GM19463 (cell line): Measurements from ENCODE around the gene XRCC2.
"Not testable (repeated sequence)": the region's sequence is repeated elsewhere in the genome, so short reads cannot be mapped to it uniquely, and the experiment has no call there.

Experiments used
- ATAC-seq: cut with Tn5 transposase; IDR thresholded peaks from one replicate; pipeline ENCODE4 v1.9.1; 2021; ENCODE audit warnings: mild to moderate bottlenecking, moderate library complexity; ENCODE audit not compliant: unreplicated experiment

XRCC2 gene

DNA sequence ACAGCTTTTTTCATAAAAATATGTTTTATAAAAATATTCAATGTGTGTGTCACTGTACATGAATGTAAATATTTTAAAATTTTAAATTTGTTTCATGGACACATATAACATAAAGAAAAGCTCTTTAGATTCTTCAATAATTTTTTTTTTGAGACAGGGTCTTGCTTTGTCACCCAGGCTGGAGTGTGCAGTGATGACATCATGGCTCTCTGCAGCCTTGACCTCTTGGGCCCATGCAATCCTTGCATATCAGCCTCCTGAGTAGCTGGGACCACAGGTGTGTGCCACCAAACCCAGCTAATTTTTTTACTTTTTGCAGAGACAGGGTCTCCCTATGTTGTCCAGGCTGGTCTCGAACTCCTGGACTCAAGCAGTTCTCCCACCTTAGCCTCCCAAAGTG is 9.9 kb downstream of the XRCC2 start:
- no peak for ATAC-seq

GRCh38 chr7:152664636-152665035 is 11.3 kb downstream of the XRCC2 start:
- no peak for ATAC-seq

- no peak for ATAC-seq
These were observed 12.0 kb downstream of the XRCC2 start for GRCh38 chr7:152663931-152664330.

DNA sequence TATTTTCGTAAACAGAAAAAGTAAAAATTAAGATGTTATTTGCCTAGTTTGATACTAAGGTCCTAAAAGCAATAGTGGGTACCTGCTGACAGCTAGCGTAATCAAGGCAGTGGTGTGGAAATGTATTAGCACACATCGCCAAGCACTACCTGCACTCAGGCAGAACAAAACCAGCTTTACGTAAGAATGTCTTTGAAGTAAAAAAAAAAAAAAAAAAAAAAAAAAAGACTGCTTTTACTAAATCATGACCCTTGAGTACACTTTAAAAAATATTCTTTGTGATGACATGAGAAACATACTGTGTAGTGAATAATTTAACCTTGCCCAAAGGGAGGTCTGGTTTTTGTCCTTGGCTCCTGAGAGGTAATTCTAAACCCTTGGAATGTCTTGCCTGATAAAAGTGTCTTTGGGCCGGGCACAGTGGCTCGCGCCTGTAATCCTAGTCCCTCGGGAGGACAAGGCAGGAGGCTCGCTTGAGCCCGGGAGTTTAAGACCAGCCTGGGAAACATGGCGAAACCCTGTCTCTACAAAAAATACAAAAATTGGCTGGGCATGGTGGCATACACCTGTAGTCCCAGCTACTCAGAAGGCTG is 12.7 kb downstream of the XRCC2 start:
- no peak for ATAC-seq

GRCh38 chr7:152661479-152661878 is 14.5 kb downstream of the XRCC2 start:
- no peak for ATAC-seq

GRCh38 chr7:152660021-152660420 is 15.9 kb downstream of the XRCC2 start:
- ATAC-seq: no peak

- ATAC-seq: no peak
These were observed 21.0 kb downstream of the XRCC2 start for GRCh38 chr7:152654971-152655370.

- no peak for ATAC-seq
These were observed 26.7 kb downstream of the XRCC2 start for GRCh38 chr7:152649220-152649619.

- no peak for ATAC-seq
These were observed 28.9 kb downstream of the XRCC2 start for GRCh38 chr7:152647009-152647408.

DNA sequence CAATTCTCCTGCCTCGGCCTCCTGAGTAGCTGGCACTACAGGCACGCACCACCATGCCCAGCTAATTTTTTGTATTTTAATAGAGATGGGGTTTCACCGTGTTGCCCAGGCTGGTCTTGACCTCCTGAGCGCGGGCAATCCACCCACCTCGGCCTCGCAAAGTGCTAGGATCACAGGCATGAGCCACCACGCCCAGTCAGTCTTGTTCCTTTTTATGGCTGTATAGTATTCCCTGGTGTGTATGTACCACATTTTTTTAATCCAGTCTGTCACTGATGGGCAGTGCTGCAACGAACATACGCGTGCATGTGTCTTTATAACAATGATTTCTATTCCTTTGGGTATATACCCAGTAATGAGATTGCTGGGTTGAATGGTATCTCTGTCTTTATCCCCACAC is 29.4 kb downstream of the XRCC2 start:
- not testable (repeated sequence) for ATAC-seq

DNA sequence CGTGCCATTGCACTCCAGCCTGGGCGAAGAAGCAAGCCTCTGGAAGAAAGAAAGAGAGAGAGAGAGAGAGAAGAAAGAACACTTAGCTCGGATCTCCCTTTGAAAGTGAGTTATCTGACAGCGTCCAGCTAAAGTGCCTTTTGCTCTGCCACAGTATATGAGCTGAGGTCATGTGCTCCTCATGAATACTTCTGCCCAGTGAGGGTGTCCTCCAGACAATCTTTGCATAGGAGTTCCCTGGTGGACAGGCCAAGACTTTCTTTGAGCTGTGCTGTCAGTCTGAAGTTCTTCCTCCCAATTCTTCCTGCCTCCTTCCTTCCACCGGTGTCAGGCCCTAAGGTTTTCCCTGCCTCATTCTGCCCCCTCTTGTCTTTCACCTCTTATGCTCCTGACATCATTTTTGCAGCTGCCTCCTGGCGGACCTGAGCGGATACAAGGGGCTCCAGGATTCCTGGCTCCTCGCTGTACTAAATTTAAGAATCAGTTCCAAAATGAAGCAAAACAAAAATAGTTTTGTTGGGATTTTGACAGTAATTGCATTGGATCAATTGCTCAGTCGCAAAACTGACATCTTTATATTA is 31.9 kb downstream of the XRCC2 start:
- no peak for ATAC-seq

GRCh38 chr7:152641384-152641783 is 34.6 kb downstream of the XRCC2 start:
- no peak for ATAC-seq

- ATAC-seq: no peak
These were observed 35.1 kb downstream of the XRCC2 start for GRCh38 chr7:152640829-152641228.

DNA sequence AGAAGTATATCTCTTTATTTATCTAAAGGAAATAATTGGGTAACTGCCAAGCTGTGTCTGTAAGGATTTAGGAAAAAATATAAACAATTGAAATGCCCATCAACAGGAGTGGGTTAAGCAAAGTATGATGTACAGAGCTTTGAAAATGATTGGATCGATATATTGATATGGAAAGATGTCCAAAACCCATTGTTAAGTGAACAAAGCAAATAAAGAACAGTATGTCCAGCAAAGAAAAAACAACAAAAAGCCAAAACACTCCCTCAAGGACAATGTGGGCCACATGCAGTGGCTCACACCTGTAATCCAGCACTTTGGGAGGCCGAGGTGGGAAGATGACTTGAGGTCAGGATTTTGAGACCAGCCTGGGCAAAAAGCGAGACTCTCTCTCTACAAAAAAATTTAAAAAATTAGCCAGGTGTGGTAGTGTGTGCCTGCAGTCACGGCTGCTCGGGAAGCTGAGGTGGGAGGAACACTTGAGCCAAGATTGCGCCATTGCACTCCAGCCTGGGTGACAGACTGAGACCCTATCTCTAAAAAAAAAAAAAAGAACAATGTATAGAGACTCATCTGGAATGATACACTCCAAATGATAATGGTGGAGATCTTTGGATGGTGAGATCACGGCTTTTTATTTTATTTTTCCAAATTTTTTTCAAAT is 37.9 kb downstream of the XRCC2 start:
- ATAC-seq: no peak

- no peak for ATAC-seq
These were observed 38.8 kb downstream of the XRCC2 start for GRCh38 chr7:152637161-152637560.

DNA sequence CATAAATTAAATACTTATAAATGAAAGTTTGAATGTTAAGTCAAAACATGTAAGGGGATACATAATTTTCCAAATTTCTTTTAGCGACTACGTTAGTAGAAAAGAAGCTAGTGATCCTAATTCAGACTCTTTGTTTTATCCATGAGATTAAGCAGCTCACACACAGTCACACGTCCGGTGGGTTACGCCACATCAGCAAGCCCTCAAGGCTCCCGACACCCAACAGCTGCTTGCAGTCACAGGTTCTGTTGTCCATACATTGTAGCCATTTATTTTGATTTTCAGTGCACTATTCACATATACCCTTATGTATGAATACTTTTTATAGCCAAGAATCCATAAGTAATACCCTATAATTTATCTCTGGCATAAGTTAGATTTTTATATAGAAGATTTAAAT is 39.5 kb downstream of the XRCC2 start:
- no peak for ATAC-seq

GRCh38 chr7:152633504-152633903 is 42.4 kb downstream of the XRCC2 start:
- no peak for ATAC-seq

- ATAC-seq: no peak
These were observed 42.9 kb downstream of the XRCC2 start for GRCh38 chr7:152633072-152633471.

DNA sequence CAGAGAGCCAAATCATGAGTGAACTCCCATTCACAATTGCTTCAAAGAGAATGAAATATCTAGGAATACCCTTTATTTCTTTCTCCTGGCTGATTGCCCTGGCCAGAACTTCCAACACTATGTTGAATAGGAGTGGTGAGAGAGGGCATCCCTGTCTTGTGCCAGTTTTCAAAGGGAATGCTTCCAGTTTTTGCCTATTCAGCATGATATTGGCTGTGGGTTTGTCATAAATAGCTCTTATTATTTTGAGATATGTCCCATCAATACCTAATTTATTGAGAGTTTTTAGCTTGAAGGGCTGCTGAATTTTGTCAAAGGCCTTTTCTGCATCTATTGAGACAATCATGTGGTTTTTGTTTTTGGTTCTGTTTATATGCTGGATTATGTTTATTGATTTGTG is 47.2 kb downstream of the XRCC2 start:
- ATAC-seq: not testable (repeated sequence)

- ATAC-seq: no peak
These were observed 51.7 kb downstream of the XRCC2 start for GRCh38 chr7:152624228-152624627.

DNA sequence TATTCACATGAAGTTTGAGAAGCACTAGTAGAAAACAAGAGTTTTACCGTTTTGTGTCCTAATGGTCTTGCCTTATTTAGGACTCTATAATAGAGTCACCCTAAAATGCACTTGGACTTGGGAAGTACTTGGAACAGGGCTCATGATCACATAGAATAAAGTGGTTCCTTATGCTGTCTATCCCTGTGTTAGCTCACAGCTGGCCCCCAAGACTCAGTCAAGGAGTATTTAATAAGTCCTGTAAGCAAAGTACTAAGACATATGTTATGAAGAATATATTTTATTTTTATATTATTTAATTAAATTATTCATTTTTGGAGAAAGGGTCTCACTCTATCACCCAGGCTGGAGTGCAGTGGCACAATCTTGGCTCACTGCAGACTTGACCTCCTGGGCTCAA is 54.5 kb downstream of the XRCC2 start:
- no peak for ATAC-seq

GRCh38 chr7:152619027-152619739 is 56.8 kb downstream of the XRCC2 start:
- no peak for ATAC-seq
